HCT116 (cell line): ENCODE measurements around the gene EEF1AKMT2. TPM values are rescaled to one million over a fixed set of nuclear protein-coding genes. Genes with fewer than 3 reads are reported as not detected.

Experiments used
- ATAC-seq: fragments of 200-7000 bp; cut with Tn5 transposase; 2 replicates; pipeline ENCODE4 v1.9.1; 2020; ENCODE audit warnings: mild to moderate bottlenecking, moderate library complexity
- BruUV-seq: library from RNA; stranded (reverse); fragments of 400-500 nt; replicated peaks from 2 replicates; lab custom pipeline; 2021; lab: Mats Ljungman, UMichigan
- CTCF ChIA-PET: fragments of 300-600 bp; sonication (Branson Sonifier 250); formaldehyde crosslinking; loops from one replicate; lab custom pipeline; 2021; ENCODE audit warnings: antibody characterized with exemption; lab: Charles Lee
- POLR2A ChIA-PET: fragments of 300-600, 350-600 bp; sonication (Branson Sonifier 250); formaldehyde crosslinking; loops from one replicate; lab custom pipeline; 2021; ENCODE audit warnings: antibody characterized with exemption; lab: Charles Lee
- RAD21 ChIA-PET, 2 experiments: fragments of 300-600 bp; sonication (Branson Sonifier 250); formaldehyde crosslinking; loops; one replicate each; lab custom pipeline; 2023; ENCODE audit warnings: low total read pairs in 2 of 2; ENCODE audit not compliant: uncharacterized antibody in 2 of 2, unreplicated experiment in 2 of 2, low non-redundant PET in 1 of 2; lab: Charles Lee
- DNase-seq: peaks from one replicate; pipeline ENCODE4 v3.0.0-alpha.2; 2010; ENCODE audit warnings: low read depth, low spot score
- H2AFZ ChIP-seq: fragments of 200-600 bp; shearing (Covaris generic), sonication (generic); 2 replicates; pipeline ENCODE4 v1.6.1; 2017; ENCODE audit warnings: low read depth, mixed run types, mixed read lengths, antibody characterized with exemption, low read length; ENCODE audit not compliant: poor library complexity, severe bottlenecking
- H3K27ac ChIP-seq: 2 replicates; pipeline ENCODE4 v1.5.1; 2012; ENCODE audit warnings: low read depth, low read length
- H3K27me3 ChIP-seq: fragments of 200-600 bp; sonication (generic); 2 replicates; pipeline ENCODE4 v1.6.1; 2016; ENCODE audit warnings: mixed run types, low read length, mixed read lengths; ENCODE audit not compliant: insufficient read depth
- H3K36me3 ChIP-seq, 2 experiments: fragments of 200-500 bp in 1 of 2; fragments of 200-600 bp in 1 of 2; sonication (Bioruptor generic) in 1 of 2; sonication (generic) in 1 of 2; 2 replicates each; pipeline versions ENCODE4 v1.5.1 to v1.6.1; 2014 to 2016; ENCODE audit warnings: low read length in 2 of 2, inconsistent platforms in 1 of 2, mixed read lengths in 1 of 2, mixed run types in 1 of 2; ENCODE audit not compliant: insufficient read depth in 2 of 2, control insufficient read depth in 1 of 2
- H3K4me1 ChIP-seq, 2 experiments: fragments of 200-600 bp in 1 of 2; sonication (generic) in 1 of 2; 2 replicates each; pipeline versions ENCODE4 v1.5.1 to v1.6.1; 2012 to 2017; ENCODE audit warnings: low read length in 2 of 2, inconsistent platforms in 1 of 2, mild to moderate bottlenecking in 1 of 2, mixed read lengths in 1 of 2, mixed run types in 1 of 2, moderate library complexity in 1 of 2; ENCODE audit not compliant: insufficient read depth in 2 of 2, control insufficient read depth in 1 of 2
- H3K4me2 ChIP-seq: fragments of 200-600 bp; sonication (generic); 2 replicates; pipeline ENCODE4 v1.6.1; 2017; ENCODE audit warnings: mixed run types, low read length, mixed read lengths
- H3K4me3 ChIP-seq, 2 experiments: fragments of 200-600 bp in 1 of 2; sonication (generic) in 1 of 2; replicated peaks in 1 of 2; 2 replicates each; pipeline ENCODE4 v1.5.1; 2011 to 2016; ENCODE audit warnings: low read length in 2 of 2, control low read depth in 1 of 2, low read depth in 1 of 2, mild to moderate bottlenecking in 1 of 2, mixed read lengths in 1 of 2, mixed run types in 1 of 2
- H3K79me2 ChIP-seq: fragments of 200-600 bp; sonication (generic); 2 replicates; pipeline ENCODE4 v1.6.1; 2017; ENCODE audit warnings: mild to moderate bottlenecking, mixed run types, low read length, moderate library complexity, mixed read lengths; ENCODE audit not compliant: insufficient read depth
- H3K9ac ChIP-seq: fragments of 200-600 bp; sonication (generic); 2 replicates; pipeline ENCODE4 v1.6.1; 2016; ENCODE audit warnings: low read length, mixed read lengths
- H3K9me2 ChIP-seq: fragments of 200-600 bp; sonication (generic), shearing (Covaris generic); 2 replicates; pipeline ENCODE4 v1.6.1; 2017; ENCODE audit warnings: mixed run types, mild to moderate bottlenecking, moderate library complexity; ENCODE audit not compliant: insufficient read depth
- H3K9me3 ChIP-seq, 2 experiments: fragments of 200-500 bp in 1 of 2; fragments of 200-600 bp in 1 of 2; sonication (Bioruptor generic) in 1 of 2; sonication (generic) in 1 of 2; 2 replicates each; pipeline ENCODE4 v1.6.1; 2014 to 2017; ENCODE audit warnings: low read length in 2 of 2, mixed read lengths in 2 of 2, inconsistent platforms in 1 of 2, low read depth in 1 of 2, mild to moderate bottlenecking in 1 of 2, mixed run types in 1 of 2, moderate library complexity in 1 of 2; ENCODE audit not compliant: control insufficient read depth in 1 of 2, insufficient read depth in 1 of 2
- H4K20me1 ChIP-seq: fragments of 200-600 bp; sonication (generic), shearing (Covaris generic); 2 replicates; pipeline ENCODE4 v1.6.1; 2017; ENCODE audit warnings: mixed run types, mild to moderate bottlenecking, moderate library complexity; ENCODE audit not compliant: insufficient read depth
- CTCF ChIP-seq, 3 experiments: fragments of 200-600 bp in 1 of 3; sonication (generic) in 1 of 3; IDR thresholded peaks in 2 of 3; conservative IDR thresholded peaks in 1 of 3; 2 replicates each; pipeline ENCODE4 v1.5.1; 2012 to 2017; ENCODE audit warnings: low read depth in 2 of 3, low read length in 2 of 3, antibody characterized with exemption in 1 of 3, borderline replicate concordance in 1 of 3, control low read depth in 1 of 3, mild to moderate bottlenecking in 1 of 3, mixed read lengths in 1 of 3, mixed run types in 1 of 3, moderate library complexity in 1 of 3; ENCODE audit not compliant: insufficient read depth in 1 of 3
- EGR1 ChIP-seq: IDR thresholded peaks from 2 replicates; pipeline ENCODE4 v1.6.1; 2012; ENCODE audit warnings: low read depth
- EZH2 ChIP-seq: fragments of 200-600 bp; sonication (generic); IDR thresholded peaks from 2 replicates; pipeline ENCODE4 v1.6.1; 2017; ENCODE audit warnings: antibody characterized with exemption, mixed run types
- EZH2phosphoT487 ChIP-seq: fragments of 200-600 bp; IDR thresholded peaks from 2 replicates; pipeline ENCODE4 v1.6.1; 2018; ENCODE audit warnings: antibody characterized with exemption, borderline replicate concordance
- FOSL1 ChIP-seq: IDR thresholded peaks from 2 replicates; pipeline ENCODE4 v1.6.1; 2012; ENCODE audit warnings: low read depth
- JUND ChIP-seq: IDR thresholded peaks from 2 replicates; pipeline ENCODE4 v1.6.1; 2012
- POLR2A ChIP-seq: IDR thresholded peaks from 2 replicates; pipeline ENCODE4 v1.7.0; 2011; ENCODE audit warnings: borderline replicate concordance; ENCODE audit not compliant: insufficient read depth, insufficient read length; ENCODE audit errors: extremely low read depth
- REST ChIP-seq: IDR thresholded peaks from 2 replicates; pipeline ENCODE4 v1.6.1; 2012; ENCODE audit warnings: low read depth
- SIN3A ChIP-seq: IDR thresholded peaks from 2 replicates; pipeline ENCODE4 v1.6.1; 2012; ENCODE audit warnings: low read depth
- SP1 ChIP-seq: IDR thresholded peaks from 2 replicates; pipeline ENCODE4 v1.6.1; 2012; ENCODE audit warnings: low read depth
- SRF ChIP-seq: IDR thresholded peaks from 2 replicates; pipeline ENCODE4 v1.6.1; 2012; ENCODE audit warnings: low read depth
- TCF7L2 ChIP-seq: IDR thresholded peaks from 2 replicates; pipeline ENCODE4 v1.7.0; 2011; ENCODE audit warnings: borderline replicate concordance, inconsistent platforms; ENCODE audit not compliant: insufficient read depth, insufficient read length; ENCODE audit errors: extremely low read depth
- YY1 ChIP-seq: IDR thresholded peaks from 2 replicates; pipeline ENCODE4 v1.6.1; 2011; ENCODE audit warnings: low read length, low read depth, moderate library complexity, mild to moderate bottlenecking; ENCODE audit not compliant: insufficient replicate concordance; ENCODE audit errors: extremely low read depth
- ZFX ChIP-seq: fragments of 450-650 bp; IDR thresholded peaks from 2 replicates; pipeline ENCODE4 v1.6.1; 2017
- ZNF274 ChIP-seq: fragments of 200-500 bp; sonication (Bioruptor generic); IDR thresholded peaks from 2 replicates; pipeline ENCODE4 v1.6.1; 2014; ENCODE audit warnings: mild to moderate bottlenecking, low read depth, low read length, inconsistent platforms
- intact Hi-C: fragments of 100-400 bp; cut with micrococcal nuclease; formaldehyde crosslinking; loops from 2 replicates; pipeline ENCODE4 v1.10.0; 2022
- total RNA-seq: library from RNA; stranded (reverse); gene quantifications from one replicate; pipeline ENCODE4 v1.2.1, GENCODE V29; 2021; ENCODE audit not compliant: unreplicated experiment
- TF ChIP-seq, protein P1 (sequence below): IDR thresholded peaks from 2 replicates; pipeline ENCODE4 v1.6.1; 2011; ENCODE audit warnings: mild to moderate bottlenecking, low read length, moderate library complexity; ENCODE audit not compliant: insufficient replicate concordance; ENCODE audit errors: extremely low read depth
- TF ChIP-seq, protein P2 (sequence below): IDR thresholded peaks from 2 replicates; pipeline ENCODE4 v1.6.1; 2012
- TF ChIP-seq, protein P3 (sequence below): IDR thresholded peaks from 2 replicates; pipeline ENCODE4 v1.6.1; 2012

The EEF1AKMT2 gene
- total RNA-seq, 1 experiment from 2014 or later: 39.6 TPM

- BruUV-seq: no TSS peak
- RAD21 ChIA-PET: no interaction called here
- POLR2A ChIA-PET: interaction anchor here (1.4 kb wide), 1 partner anchor 8 kb away, joined by 6 read pairs; no protein-coding TSS in a partner anchor
Measured at GRCh38 chr10:124717041-124717757, 74.5 kb downstream of the EEF1AKMT2 start.

More at GRCh38 chr10:124717041-124717757, 74.5 kb downstream of the EEF1AKMT2 start:
- CTCF ChIA-PET: interaction anchor here (0.5 to 5.0 kb wide), 4 partner anchors 12 to 154 kb away, joined by 3 to 25 read pairs (median 4); no protein-coding TSS in a partner anchor
- no peak overlapping the region for H3K9ac ChIP-seq
- no peaks in the 10 kb centered on the region for H3K36me3 ChIP-seq
- no peaks in the 10 kb centered on the region; the same call in 1 of the 2 replicates for H3K79me2 ChIP-seq
- no peaks in the 10 kb centered on the region for H3K27me3 ChIP-seq
- no peaks in the 10 kb centered on the region for H3K9me2 ChIP-seq
- DNase-seq: no peak
- intact Hi-C loops: no loop called here
- TF ChIP-seq TCF7L2: no peak
- TF ChIP-seq REST: no peak
- TF ChIP-seq, protein P1, sequence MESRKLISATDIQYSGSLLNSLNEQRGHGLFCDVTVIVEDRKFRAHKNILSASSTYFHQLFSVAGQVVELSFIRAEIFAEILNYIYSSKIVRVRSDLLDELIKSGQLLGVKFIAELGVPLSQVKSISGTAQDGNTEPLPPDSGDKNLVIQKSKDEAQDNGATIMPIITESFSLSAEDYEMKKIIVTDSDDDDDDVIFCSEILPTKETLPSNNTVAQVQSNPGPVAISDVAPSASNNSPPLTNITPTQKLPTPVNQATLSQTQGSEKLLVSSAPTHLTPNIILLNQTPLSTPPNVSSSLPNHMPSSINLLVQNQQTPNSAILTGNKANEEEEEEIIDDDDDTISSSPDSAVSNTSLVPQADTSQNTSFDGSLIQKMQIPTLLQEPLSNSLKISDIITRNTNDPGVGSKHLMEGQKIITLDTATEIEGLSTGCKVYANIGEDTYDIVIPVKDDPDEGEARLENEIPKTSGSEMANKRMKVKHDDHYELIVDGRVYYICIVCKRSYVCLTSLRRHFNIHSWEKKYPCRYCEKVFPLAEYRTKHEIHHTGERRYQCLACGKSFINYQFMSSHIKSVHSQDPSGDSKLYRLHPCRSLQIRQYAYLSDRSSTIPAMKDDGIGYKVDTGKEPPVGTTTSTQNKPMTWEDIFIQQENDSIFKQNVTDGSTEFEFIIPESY: no peak
- TF ChIP-seq SIN3A: no peak
- no peak for TF ChIP-seq EZH2phosphoT487
- TF ChIP-seq YY1: no peak
- TF ChIP-seq EGR1: no peak
- TF ChIP-seq, protein P2, sequence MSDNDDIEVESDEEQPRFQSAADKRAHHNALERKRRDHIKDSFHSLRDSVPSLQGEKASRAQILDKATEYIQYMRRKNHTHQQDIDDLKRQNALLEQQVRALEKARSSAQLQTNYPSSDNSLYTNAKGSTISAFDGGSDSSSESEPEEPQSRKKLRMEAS: no peak
- no peak for TF ChIP-seq CTCF (IDR thresholded peaks at IDR 0.05 in 2 of 3, conservative IDR thresholded peaks at IDR 0.05 in 1 of 3; ENCODE audit: borderline replicate concordance in 1 of 3, insufficient read depth in 1 of 3, low read depth in 2 of 3, low read length in 2 of 3)
- no peak for TF ChIP-seq EZH2
- no peak for TF ChIP-seq ZNF274
- no peak for TF ChIP-seq SP1
- TF ChIP-seq POLR2A: no peak
- TF ChIP-seq ZFX: no peak
- TF ChIP-seq JUND: no peak
- TF ChIP-seq FOSL1: no peak
- TF ChIP-seq SRF: no peak
- TF ChIP-seq, protein P3, sequence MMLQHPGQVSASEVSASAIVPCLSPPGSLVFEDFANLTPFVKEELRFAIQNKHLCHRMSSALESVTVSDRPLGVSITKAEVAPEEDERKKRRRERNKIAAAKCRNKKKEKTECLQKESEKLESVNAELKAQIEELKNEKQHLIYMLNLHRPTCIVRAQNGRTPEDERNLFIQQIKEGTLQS: no peak
- H3K4me1 ChIP-seq: peaks cover 7 to 22% of the 10 kb centered on the region in 2 experiments; a peak in 3 of 4 replicates
- no peak overlapping the region for H3K4me2 ChIP-seq
- no peak overlapping the region for H2AFZ ChIP-seq
- ATAC-seq: no peak
- no peaks in the 10 kb centered on the region for H4K20me1 ChIP-seq
- no peak overlapping the region for H3K4me3 ChIP-seq
- no peak overlapping the region for H3K27ac ChIP-seq
- H3K9me3 ChIP-seq: no peaks in the 10 kb centered on the region
